ENCODE results near the gene OSBPL3.

Gene OSBPL3

DNA sequence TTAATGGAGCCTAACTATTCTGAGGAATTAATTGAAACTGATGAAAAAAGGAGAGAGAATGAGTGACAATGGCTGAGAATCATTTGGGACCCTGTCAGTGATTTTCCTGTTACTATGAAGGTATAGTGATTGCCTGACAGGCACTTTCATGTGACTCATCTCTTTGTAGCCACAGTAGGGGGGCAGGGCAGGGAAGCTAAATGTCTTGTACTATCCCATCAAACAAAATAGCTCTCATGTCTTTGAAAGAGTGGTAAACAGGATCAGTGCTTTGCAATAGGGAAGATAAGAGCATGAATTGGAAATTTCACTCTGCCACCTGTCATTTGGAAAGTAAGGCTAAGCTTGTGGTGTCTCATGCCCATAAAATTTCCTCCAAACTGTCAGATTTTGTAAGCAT, 128.2 kb downstream of the OSBPL3 start:
- H3K27ac ChIP-seq (ENCODE audit: low read length) = no peak overlapping the region
- no peaks in the 10 kb centered on the region for H3K4me1 ChIP-seq (ENCODE audit: control insufficient read depth in 1 of 2, insufficient read depth in 2 of 2, low read length in 2 of 2)
- no peaks in the 10 kb centered on the region for H3K27me3 ChIP-seq (ENCODE audit: low read depth, low read length)
- peaks cover 0 to 7% of the 10 kb centered on the region in 2 donors for H3K36me3 ChIP-seq (ENCODE audit: control insufficient read depth in 1 of 2, insufficient read depth in 2 of 2, low read length in 2 of 2)
- no peak overlapping the region for H3K4me3 ChIP-seq (ENCODE audit: low read depth in 1 of 2, low read length in 2 of 2)
- H3K9me3 ChIP-seq (ENCODE audit: control insufficient read depth in 1 of 2, low read length in 2 of 2) = no peaks in the 10 kb centered on the region

DNA sequence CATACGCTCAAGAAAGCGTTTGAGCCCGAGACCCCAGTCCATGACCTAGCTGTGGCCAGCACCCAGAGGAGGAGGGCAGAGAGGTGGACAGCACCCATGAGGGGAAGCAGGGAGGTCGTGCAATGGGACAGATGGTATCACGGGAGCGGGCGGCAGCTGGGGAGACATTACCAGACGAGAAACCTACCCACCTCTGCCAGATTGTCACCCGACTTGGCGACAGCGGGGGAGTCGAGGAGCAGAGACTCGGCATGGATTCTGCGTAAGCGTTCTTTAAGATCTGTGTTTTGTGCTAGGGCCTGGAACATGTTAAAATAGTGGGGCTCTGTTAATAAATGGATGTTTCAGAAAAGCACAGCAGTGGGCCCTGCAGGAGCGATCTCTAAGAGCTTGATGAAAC, 131.1 kb downstream of the OSBPL3 start:
- Histone ChIP-seq H3K36me3 (ENCODE audit: control insufficient read depth in 1 of 2, insufficient read depth in 2 of 2, low read length in 2 of 2) (peaks cover 0 to 4% of the 10 kb centered on the region in 2 donors), H3K9me3 (ENCODE audit: control insufficient read depth in 1 of 2, low read length in 2 of 2) (no peaks in the 10 kb centered on the region), H3K4me1 (ENCODE audit: control insufficient read depth in 1 of 2, insufficient read depth in 2 of 2, low read length in 2 of 2) (no peaks in the 10 kb centered on the region), H3K27ac (ENCODE audit: low read length) (no peak overlapping the region), H3K27me3 (ENCODE audit: low read depth, low read length) (no peaks in the 10 kb centered on the region), H3K4me3 (ENCODE audit: low read depth in 1 of 2, low read length in 2 of 2) (no peak overlapping the region)

DNA sequence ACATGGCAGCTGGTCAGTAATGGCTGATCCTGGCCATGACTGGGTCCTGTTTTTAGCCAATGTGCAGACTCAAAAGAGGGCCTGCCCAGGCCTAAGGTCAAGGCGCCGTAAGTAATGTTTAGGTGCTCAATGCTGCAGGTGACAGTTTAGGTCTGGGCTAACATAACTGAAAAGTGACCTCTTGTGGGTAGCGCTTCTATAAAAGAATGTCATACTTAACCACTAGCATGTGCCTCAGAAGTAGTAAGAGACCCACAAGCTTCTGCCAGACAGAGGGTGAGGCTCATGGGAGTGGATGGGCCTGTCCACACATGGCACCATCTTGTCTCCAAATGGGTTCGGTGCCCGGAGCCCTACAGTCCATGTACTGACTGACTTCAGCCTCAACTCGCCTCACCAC, 132.2 kb downstream of the OSBPL3 start:
- no peak overlapping the region for H3K4me3 ChIP-seq (ENCODE audit: low read depth in 1 of 2, low read length in 2 of 2)
- H3K27ac ChIP-seq (ENCODE audit: low read length) = no peak overlapping the region
- no peaks in the 10 kb centered on the region for H3K27me3 ChIP-seq (ENCODE audit: low read depth, low read length)
- no peaks in the 10 kb centered on the region for H3K9me3 ChIP-seq (ENCODE audit: control insufficient read depth in 1 of 2, low read length in 2 of 2)
- H3K36me3 ChIP-seq (ENCODE audit: control insufficient read depth in 1 of 2, insufficient read depth in 2 of 2, low read length in 2 of 2) = peaks cover 0 to 4% of the 10 kb centered on the region in 2 donors
- H3K4me1 ChIP-seq (ENCODE audit: control insufficient read depth in 1 of 2, insufficient read depth in 2 of 2, low read length in 2 of 2) = no peaks in the 10 kb centered on the region

DNA sequence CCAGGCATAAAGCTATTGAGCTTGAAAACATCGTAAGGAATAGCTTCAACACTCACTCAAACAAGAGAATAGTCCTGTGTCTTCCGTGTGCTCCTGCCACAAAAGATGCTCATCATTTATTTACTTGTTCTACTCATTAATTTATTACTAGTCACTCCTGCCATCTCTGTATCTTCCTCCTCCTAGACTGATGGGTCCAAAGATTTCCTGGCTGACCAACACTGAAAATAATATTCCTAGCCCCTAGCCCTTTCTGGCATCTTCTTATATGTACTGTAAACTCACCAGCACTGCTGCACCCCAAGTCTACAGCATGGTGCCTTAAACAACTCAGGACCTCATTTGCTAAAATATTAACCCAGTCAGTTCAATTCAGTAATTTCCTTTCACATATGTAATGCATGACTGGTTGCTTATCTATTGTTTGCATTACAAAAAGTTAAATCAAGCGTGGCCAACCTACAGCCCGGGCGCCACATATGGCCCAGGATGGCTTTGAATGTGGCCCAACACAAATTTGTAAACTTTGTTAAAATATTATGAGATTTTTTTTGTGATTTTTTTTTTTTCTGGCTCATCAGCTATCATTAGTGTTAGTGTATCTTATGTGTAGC, 136.1 kb downstream of the OSBPL3 start:
- Histone ChIP-seq H3K36me3 (ENCODE audit: control insufficient read depth in 1 of 2, insufficient read depth in 2 of 2, low read length in 2 of 2) (no peaks in the 10 kb centered on the region), H3K9me3 (ENCODE audit: control insufficient read depth in 1 of 2, low read length in 2 of 2) (no peaks in the 10 kb centered on the region), H3K27ac (ENCODE audit: low read length) (no peak overlapping the region), H3K27me3 (ENCODE audit: low read depth, low read length) (no peaks in the 10 kb centered on the region), H3K4me3 (ENCODE audit: low read depth in 1 of 2, low read length in 2 of 2) (no peak overlapping the region), H3K4me1 (ENCODE audit: control insufficient read depth in 1 of 2, insufficient read depth in 2 of 2, low read length in 2 of 2) (no peaks in the 10 kb centered on the region)

DNA sequence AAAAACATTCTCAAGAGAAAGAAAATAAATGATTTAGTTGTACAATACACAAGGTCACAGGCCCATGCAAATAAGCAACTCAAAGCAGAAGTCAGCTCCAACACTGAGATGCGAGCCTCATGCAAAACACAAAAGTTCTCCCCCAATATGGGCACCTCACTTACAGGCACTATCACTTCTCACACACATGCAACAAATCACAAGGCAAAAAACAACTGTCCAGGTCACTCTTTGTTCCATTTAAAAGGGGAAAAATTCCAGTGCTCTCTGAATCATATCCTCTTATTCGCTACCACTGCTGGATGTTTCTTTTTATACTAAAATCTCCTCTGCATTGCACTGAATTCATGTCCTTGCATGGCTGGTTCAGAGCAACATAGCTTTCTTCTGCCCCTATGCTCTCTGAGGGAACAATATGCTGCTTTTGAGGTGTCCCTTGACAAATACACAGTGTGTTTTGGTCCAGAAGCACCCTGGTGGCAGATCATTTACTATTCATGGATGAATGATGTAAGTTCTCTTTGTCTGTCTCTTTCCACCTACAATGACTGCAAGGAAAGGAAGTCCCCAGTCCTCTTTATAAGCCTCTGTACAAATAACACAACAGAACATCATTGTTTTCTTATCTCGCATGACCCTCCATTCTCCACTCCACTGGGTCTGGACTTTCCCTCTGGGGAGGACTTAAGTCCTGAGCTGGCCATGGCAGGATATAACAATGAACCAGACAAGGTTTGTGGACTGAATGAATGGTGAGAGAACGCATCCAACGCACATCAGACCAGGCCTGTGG, 137.3 kb downstream of the OSBPL3 start:
- Histone ChIP-seq H3K36me3 (ENCODE audit: control insufficient read depth in 1 of 2, insufficient read depth in 2 of 2, low read length in 2 of 2) (no peaks in the 10 kb centered on the region), H3K4me1 (ENCODE audit: control insufficient read depth in 1 of 2, insufficient read depth in 2 of 2, low read length in 2 of 2) (no peaks in the 10 kb centered on the region), H3K4me3 (ENCODE audit: low read depth in 1 of 2, low read length in 2 of 2) (no peak overlapping the region), H3K27me3 (ENCODE audit: low read depth, low read length) (no peaks in the 10 kb centered on the region), H3K9me3 (ENCODE audit: control insufficient read depth in 1 of 2, low read length in 2 of 2) (no peaks in the 10 kb centered on the region), H3K27ac (ENCODE audit: low read length) (no peak overlapping the region)

DNA sequence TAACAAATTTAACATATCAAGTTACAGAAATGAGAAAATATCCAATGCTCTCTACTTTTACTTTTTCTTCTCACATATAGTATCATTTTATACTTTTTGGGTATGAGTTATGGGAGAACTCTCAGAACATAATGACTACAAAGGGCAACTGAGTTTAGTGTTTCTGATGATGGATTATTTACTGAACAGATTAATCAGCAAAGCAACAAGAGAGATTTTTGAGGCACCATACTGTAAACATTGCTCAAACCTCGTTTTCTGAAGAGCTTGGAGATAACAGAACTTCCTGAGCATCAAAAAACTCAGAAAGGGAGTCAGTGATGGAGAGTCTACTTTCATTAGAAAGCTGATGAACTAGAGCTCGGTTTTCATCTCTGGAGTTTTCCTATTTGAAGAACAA, 137.9 kb downstream of the OSBPL3 start:
- H3K27me3 ChIP-seq (ENCODE audit: low read depth, low read length) = no peaks in the 10 kb centered on the region
- H3K27ac ChIP-seq (ENCODE audit: low read length) = no peak overlapping the region
- H3K9me3 ChIP-seq (ENCODE audit: control insufficient read depth in 1 of 2, low read length in 2 of 2) = no peaks in the 10 kb centered on the region
- H3K4me1 ChIP-seq (ENCODE audit: control insufficient read depth in 1 of 2, insufficient read depth in 2 of 2, low read length in 2 of 2) = no peaks in the 10 kb centered on the region
- no peak overlapping the region for H3K4me3 ChIP-seq (ENCODE audit: low read depth in 1 of 2, low read length in 2 of 2)
- H3K36me3 ChIP-seq (ENCODE audit: control insufficient read depth in 1 of 2, insufficient read depth in 2 of 2, low read length in 2 of 2) = no peaks in the 10 kb centered on the region

DNA sequence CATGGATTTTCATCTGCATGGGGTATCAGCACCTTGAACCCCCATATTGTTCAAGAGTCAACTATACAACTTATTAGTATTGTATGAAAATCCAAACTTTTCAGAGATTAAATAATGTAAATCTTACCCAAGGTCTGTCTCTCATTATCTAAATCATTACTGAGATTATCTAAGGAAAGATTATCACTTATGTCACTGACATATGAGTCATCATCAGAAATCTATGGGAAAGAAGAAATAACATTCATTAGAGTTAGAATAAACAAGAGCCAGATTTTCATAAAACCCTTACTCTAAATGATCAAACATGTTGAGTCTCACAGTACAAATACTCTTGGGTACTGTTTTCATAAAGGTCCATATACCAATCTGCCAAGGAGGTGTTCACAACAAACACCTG, 139.4 kb downstream of the OSBPL3 start:
- no peaks in the 10 kb centered on the region for H3K4me1 ChIP-seq (ENCODE audit: control insufficient read depth in 1 of 2, insufficient read depth in 2 of 2, low read length in 2 of 2)
- no peaks in the 10 kb centered on the region for H3K36me3 ChIP-seq (ENCODE audit: control insufficient read depth in 1 of 2, insufficient read depth in 2 of 2, low read length in 2 of 2)
- H3K4me3 ChIP-seq (ENCODE audit: low read depth in 1 of 2, low read length in 2 of 2) = no peak overlapping the region
- no peak overlapping the region for H3K27ac ChIP-seq (ENCODE audit: low read length)
- no peaks in the 10 kb centered on the region for H3K9me3 ChIP-seq (ENCODE audit: control insufficient read depth in 1 of 2, low read length in 2 of 2)
- H3K27me3 ChIP-seq (ENCODE audit: low read depth, low read length) = no peaks in the 10 kb centered on the region

DNA sequence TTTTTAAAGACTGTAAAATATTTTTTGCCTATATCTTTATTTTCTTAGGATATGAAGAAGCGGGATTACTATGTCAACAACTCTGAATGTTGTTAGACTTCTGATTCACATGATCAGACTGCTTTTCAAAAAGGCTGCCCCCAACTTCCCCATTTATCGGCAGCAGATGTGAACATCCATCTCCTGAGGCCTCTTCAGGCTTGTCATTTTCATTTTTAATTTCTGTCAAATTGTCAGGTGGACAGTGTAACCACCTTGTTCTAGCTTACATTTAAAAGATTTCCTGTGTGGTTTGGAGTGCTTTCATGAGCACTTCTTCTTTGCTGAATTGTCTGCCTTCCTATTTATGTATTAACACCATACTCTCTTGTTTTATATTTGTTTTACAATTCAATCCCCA, 143.9 kb downstream of the OSBPL3 start:
- no peaks in the 10 kb centered on the region for H3K27me3 ChIP-seq (ENCODE audit: low read depth, low read length)
- H3K27ac ChIP-seq (ENCODE audit: low read length) = no peak overlapping the region
- H3K4me3 ChIP-seq (ENCODE audit: low read depth in 1 of 2, low read length in 2 of 2) = no peak overlapping the region
- no peaks in the 10 kb centered on the region for H3K9me3 ChIP-seq (ENCODE audit: control insufficient read depth in 1 of 2, low read length in 2 of 2)
- H3K4me1 ChIP-seq (ENCODE audit: control insufficient read depth in 1 of 2, insufficient read depth in 2 of 2, low read length in 2 of 2) = no peaks in the 10 kb centered on the region
- H3K36me3 ChIP-seq (ENCODE audit: control insufficient read depth in 1 of 2, insufficient read depth in 2 of 2, low read length in 2 of 2) = no peaks in the 10 kb centered on the region

DNA sequence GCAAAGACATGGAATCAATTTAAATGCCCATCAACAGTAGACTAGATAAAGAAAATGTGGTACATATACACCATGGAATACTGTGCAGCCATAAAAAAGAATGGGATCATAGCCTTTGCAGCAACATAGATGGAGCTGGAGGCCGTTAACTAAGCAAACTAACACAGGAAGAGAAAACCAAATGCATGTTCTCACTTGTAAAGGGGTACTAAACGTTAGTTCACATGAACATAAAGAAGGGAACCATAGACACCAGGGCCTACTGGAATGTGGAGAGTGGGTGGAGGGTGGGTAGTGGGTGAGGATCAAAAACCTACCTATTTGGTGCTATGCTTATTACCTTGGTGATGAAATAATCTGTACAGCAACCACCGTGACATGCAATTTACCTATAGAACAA, 144.3 kb downstream of the OSBPL3 start:
- Histone ChIP-seq H3K9me3 (ENCODE audit: control insufficient read depth in 1 of 2, low read length in 2 of 2) (no peaks in the 10 kb centered on the region), H3K27ac (ENCODE audit: low read length) (no peak overlapping the region), H3K27me3 (ENCODE audit: low read depth, low read length) (no peaks in the 10 kb centered on the region), H3K4me3 (ENCODE audit: low read depth in 1 of 2, low read length in 2 of 2) (no peak overlapping the region), H3K4me1 (ENCODE audit: control insufficient read depth in 1 of 2, insufficient read depth in 2 of 2, low read length in 2 of 2) (no peaks in the 10 kb centered on the region), H3K36me3 (ENCODE audit: control insufficient read depth in 1 of 2, insufficient read depth in 2 of 2, low read length in 2 of 2) (no peaks in the 10 kb centered on the region)

DNA sequence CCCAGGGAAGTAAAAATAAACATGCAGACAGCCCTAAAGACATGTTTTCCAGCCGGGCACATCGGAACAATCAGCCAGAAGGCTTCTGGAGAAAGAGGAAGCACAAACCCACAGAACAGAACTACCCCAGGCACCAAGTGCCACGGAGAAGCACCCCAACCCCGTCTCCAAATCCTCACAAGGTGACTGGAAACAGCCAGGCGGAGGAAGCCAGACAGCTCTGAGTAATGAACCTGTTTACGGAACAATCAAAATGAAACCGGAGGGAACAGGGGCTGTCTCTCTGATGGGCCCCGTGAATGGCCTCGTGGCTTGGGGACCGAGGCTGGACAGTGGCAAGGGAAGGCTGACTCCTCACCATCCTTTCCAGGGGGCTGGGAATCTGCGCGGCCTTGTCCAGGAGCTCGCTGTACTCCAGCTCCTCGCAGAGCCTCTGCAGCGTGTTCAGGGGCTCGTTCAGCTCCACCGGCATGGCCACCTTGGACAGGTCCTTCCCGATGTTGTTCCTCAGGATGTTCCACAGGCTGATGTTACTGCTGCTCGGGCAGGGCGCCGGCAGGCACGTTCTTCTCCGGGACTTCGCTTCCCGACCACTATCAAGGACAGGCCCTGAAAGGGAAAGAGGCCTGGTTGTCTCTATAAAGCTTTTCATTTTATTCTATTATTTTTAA, 145.7 kb downstream of the OSBPL3 start:
- Histone ChIP-seq H3K27ac (ENCODE audit: low read length) (no peak overlapping the region), H3K4me3 (ENCODE audit: low read depth in 1 of 2, low read length in 2 of 2) (no peak overlapping the region), H3K4me1 (ENCODE audit: control insufficient read depth in 1 of 2, insufficient read depth in 2 of 2, low read length in 2 of 2) (no peaks in the 10 kb centered on the region), H3K27me3 (ENCODE audit: low read depth, low read length) (no peaks in the 10 kb centered on the region), H3K9me3 (ENCODE audit: control insufficient read depth in 1 of 2, low read length in 2 of 2) (no peaks in the 10 kb centered on the region), H3K36me3 (ENCODE audit: control insufficient read depth in 1 of 2, insufficient read depth in 2 of 2, low read length in 2 of 2) (no peaks in the 10 kb centered on the region)

DNA sequence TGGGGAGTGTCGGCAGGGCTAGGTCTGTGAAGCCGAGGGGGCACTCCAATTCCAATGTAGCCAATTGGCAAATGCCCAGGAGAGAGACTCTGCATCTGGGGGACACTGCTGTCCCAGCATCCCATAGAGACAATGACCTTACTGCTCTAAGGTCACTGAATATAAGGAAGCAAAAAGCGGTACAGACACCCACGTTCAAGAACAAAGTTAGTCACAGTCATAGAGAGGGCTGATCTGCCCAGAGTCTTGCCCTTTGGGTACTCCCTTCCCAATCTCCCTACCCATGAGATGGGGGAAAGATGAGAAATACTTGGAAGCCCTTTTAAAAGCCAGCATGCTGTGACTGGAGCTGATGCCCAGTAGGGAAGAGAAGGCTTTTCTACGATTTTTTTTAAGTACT, 146.4 kb downstream of the OSBPL3 start:
- H3K4me1 ChIP-seq (ENCODE audit: control insufficient read depth in 1 of 2, insufficient read depth in 2 of 2, low read length in 2 of 2) = peaks cover 0 to 5% of the 10 kb centered on the region in 2 donors
- H3K9me3 ChIP-seq (ENCODE audit: control insufficient read depth in 1 of 2, low read length in 2 of 2) = no peaks in the 10 kb centered on the region
- H3K27me3 ChIP-seq (ENCODE audit: low read depth, low read length) = no peaks in the 10 kb centered on the region
- H3K36me3 ChIP-seq (ENCODE audit: control insufficient read depth in 1 of 2, insufficient read depth in 2 of 2, low read length in 2 of 2) = no peaks in the 10 kb centered on the region
- H3K4me3 ChIP-seq (ENCODE audit: low read depth in 1 of 2, low read length in 2 of 2) = no peak overlapping the region
- no peak overlapping the region for H3K27ac ChIP-seq (ENCODE audit: low read length)

All from muscle layer of duodenum (tissue), 2 donors.